Measurements from ENCODE around the gene QSOX2.
"Not testable (repeated sequence)": the region's sequence is repeated elsewhere in the genome, so short reads cannot be mapped to it uniquely, and the experiment has no call there.

The QSOX2 gene

DNA sequence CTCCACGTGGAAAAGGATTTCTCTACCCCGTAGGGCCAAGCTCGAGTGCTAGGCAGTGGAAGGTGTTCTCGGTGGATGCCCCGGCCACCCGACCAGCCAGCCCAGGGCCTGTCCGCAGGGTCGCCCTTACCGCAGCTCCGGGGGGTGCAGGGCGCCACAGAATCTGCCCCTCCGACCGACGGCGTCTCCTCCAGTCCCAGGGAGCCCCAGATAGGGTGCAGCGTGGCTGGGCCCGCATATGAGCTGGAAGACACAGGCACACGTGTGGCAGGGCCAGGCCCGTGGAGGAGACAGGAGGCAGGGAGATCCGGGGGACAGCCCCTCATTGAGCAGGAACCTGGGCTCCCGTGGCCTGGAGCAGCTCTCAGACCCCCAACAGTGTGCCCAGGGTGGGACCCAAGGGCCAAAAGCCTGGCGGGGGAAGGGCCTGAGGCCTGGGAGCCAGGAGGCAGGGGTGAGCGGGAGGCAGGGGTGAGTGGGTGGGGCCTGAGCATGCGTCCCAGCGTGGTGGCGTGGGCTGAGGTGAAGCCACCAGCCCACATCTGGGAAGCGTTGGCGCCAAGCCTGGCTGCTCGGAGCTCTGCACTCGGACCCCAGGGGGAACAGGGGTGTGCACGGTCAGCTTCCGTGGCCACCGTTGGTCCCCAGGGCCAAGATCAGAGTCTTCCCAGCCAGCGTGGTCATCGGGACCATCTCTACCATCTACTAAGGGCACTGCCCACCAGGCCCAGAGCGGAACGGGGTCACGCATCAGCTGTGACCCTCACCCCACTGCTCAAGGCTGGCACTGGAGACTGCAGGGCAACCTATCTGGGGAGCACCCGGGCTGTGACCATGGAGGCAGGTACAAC, 36.0 kb upstream of the QSOX2 start:
- no peak for DNase-seq

- no peak for DNase-seq
Observed at GRCh38 chr9:136280535-136281315, 35.1 kb upstream of the QSOX2 start.

GRCh38 chr9:136279471-136279870, 33.9 kb upstream of the QSOX2 start:
- DNase-seq, result no peak

DNA sequence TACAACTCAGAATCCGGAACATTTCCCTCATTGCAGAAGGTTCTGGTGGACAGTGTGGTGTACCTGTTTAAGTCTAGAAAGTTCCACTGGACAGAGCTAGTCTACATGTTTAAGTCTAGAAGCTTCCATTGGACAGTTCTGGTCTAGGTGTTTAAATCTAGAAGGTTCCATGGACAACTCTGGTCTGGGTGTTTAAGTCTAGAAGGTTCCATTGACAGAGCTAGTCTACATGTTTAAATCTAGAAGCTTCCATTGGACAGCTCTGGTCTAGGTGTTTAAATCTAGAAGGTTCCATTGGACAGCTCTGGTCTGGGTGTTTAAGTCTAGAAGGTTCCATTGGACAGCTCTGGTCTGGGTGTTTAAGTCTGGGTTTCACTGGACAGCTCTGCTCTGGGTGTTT, 33.3 kb upstream of the QSOX2 start:
- no peak for DNase-seq

- no peak for DNase-seq
Observed at GRCh38 chr9:136278221-136278620, 32.6 kb upstream of the QSOX2 start.

- DNase-seq, result no peak
Observed at GRCh38 chr9:136277746-136278145, 32.1 kb upstream of the QSOX2 start.

DNA sequence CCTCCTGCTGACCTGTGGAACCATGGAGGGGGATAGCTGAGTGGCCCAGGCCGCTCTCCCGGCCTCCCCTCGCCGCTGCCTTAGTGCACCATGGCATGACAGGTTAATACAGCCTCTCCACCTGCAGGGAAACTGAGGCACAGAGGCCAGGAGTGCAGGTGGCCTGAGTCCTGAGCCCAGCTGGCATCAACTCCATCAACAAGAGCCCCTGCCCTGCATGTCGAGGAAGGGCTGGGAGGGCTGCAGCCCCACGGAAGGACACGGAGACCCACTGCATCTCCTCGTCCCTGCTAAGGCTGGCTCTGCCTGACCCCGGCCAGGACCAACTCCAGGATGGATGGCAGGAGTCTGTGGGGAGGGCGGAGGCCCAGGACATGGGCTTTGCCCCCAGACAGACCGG, 31.1 kb upstream of the QSOX2 start:
- no peak for DNase-seq

DNA sequence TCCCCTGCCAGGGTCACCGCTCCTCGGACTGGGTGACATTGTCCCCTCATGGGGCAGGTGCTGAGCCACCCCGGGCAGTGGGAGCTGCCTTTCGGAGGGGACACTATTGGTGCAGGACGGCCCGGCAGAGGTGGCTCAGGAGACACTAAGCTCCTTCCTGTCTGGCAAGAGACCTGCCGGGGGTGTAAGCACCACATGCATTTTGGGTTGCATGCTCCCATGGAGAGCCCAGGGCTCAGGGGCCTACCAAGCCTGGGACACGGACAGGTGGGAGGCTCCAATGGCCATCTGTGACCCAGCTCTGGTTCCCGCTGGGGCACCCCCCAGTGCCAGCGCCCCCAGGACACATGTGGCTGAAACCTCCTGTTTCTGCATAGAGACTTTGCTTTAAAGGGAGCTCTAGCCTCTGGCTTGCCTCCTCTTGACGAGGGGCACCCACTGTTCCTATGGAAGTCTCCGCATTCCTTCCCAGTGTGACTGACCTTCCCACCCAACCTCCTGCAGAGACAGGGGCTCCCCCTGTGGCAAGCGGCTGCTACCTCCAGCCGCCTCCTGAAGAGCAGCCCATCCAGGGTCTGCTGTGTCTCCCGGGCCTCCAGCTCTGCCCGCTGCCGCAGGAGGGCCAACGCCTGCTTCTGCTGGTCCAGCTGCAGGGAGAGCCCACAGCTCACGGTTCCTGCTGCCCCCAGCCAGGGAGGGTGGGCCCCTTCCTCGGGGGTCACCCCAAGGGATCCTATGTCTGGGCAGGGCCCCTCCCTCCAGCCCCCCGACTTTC, 30.2 kb upstream of the QSOX2 start:
- DNase-seq, result no peak

GRCh38 chr9:136274786-136275654, 29.4 kb upstream of the QSOX2 start:
- DNase-seq, result no peak

GRCh38 chr9:136273921-136274785, 28.5 kb upstream of the QSOX2 start:
- no peak for DNase-seq

- DNase-seq, result no peak
Observed at GRCh38 chr9:136273244-136273865, 27.7 kb upstream of the QSOX2 start.

- no peak for DNase-seq
Observed at GRCh38 chr9:136270173-136270705, 24.6 kb upstream of the QSOX2 start.

DNA sequence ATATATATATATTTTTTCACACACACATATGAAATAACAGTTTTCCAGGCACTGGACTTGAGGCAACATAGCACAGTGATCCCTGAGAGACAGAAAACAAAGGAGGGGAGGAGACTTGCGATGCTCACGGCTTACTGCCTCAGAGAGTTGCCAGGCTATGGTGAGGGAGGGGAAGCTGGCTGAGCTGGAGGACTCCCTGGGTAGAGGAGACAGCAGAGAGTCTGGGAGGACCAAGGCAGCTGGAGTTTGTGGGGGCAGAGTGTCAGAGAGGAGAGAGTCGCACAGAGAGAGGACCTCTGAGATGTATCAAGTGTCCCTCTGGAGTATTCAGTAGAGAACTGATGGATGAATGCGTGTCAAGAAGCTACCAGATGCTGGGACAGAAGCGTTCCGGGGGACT, 23.1 kb upstream of the QSOX2 start:
- no peak for DNase-seq

- no peak for DNase-seq
Observed at GRCh38 chr9:136268318-136268717, 22.7 kb upstream of the QSOX2 start.

DNA sequence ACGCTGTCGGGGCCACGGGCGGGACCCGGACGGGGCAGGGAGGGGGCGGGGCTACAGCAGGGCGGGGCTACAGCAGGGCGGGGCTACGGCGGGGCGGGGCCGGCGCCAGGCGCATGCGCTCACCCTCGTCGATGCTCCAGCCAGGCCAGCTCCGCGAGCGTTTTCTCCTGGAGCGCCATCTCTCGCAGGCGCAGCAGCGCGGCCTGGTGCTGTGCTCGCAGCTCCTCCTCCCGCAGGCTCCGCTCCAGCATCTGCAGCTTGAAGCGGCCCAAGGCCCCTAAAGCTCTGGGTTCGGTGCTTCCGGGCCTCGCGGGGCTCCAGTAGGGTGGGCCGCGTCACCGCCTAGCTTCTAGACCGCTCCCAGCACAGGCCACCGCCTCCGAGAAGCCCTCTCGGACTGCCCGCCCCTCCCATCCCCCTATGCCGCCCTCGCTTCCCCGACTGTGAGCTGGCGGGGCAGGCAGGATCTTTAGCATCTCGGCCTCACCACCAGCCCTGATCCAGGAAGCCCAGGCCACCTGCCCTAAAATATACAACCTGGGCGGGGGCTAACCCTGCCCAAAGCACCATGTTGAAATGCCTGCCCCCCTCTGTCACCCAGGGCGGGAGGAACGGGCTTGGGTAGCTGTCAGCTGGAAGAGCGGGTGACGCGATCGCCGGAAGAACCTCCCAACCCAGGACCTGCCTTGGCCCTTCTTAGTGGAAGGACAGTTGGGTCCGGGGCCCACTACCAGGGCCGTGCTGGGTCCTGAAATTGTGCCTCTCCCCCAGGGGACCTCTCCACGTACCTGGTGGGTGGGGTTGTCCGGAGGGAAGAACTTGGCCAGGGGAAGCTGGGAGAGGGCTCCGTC, 21.9 kb upstream of the QSOX2 start:
- DNase-seq, result peak; percentile 67

DNA sequence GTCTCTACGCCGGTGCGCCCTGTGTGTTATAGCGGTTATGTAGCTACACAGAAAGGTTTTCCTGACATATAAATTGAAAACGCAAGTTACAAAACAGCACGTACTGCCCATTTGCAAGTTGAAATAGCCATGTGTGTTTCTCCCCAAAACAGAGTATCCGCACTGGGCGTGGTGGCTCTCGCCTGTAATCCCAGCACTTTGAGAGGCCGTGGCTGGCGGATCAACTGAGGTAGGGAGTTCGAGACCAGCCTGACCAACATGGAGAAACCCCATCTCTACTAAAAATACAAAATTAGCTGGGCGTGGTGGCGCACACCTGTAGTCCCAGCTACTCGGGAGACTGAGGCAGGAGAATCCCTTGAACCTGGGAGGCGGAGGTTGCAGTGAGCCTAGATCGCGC, 21.0 kb upstream of the QSOX2 start:
- not testable (repeated sequence) for DNase-seq

DNA sequence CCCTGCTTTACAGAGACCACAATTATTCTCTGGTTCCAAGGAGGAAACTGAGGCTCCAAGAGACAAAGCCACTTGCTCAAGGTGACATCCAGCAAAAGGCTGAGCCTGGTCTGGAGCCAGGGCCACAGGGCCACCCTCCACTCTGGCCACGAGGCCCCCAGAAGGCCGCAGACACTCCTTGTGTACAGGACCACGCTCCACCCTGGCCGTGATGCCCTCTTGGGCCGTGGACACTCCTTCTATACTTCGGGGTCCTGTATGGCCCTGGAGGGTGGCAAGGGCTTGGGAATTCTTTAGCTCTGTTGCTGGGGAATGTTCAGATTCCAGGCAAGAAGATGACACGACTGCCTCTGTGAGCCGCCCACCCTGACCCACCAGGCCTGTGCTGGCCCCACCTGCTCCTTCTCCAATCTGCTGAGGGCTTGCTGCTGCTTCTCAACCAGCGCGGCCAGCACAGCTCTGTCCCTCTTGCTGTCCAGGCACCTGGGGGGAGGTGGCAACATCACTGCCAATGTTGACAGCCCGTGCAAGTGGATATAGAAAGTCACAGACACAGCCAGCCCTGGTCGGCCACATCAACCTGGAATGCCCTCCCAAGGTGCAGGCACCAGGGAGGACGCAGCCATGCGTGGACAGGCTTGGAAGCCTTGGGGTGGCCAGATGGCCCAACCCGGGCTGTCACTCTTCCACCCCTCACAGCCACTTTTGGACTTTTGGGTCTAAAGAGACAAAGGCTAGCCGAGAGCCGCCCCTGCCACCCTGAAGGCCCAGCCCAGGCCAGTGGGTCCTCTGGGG, 20.1 kb upstream of the QSOX2 start:
- DNase-seq, result no peak
